ENCODE measurements around the gene DNAH17. TPM values are rescaled to one million over a fixed set of nuclear protein-coding genes. Genes with fewer than 3 reads are reported as not detected.

Gene DNAH17
- polyA plus RNA-seq, 1 of the 3 experiments (the other 2 are of a cell fraction), result not detected

DNA sequence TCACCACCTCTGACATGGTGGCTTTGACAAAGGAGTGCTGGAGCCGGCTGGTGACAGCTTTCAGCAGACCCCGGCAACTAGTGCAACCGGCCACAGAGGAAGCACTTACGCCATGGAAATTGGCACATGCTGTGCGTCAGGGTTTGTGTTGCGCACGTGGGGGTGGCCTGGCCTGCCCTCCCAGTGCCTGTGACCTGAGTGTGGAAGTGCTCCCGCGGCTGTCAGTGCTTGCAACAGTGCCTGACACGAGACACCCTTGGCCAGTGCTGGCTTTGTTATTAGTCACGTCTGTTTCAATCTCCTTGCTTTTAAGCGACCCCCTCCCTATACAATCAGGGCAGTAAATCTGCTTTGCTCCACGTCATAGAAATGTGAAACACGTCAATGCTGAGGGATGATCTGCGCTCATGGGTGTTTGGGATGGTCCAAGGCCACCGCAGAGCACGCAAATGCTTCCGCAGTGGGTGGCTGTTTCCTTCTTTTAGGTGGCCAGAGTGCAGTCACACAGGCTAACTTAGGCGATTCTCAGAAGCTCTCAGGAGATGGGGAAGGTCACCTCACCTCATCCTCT lies 134.5 kb downstream of the DNAH17 start:
- TF ChIP-seq TEAD4 (IDR thresholded peaks at IDR 0.05; ENCODE audit: borderline replicate concordance, insufficient read depth) (no peak), POLR2AphosphoS5 (IDR thresholded peaks at IDR 0.05; ENCODE audit: low read depth, low read length) (no peak), NFIC (IDR thresholded peaks at IDR 0.05; ENCODE audit: borderline replicate concordance) (no peak), RXRA (IDR thresholded peaks at IDR 0.05; ENCODE audit: borderline replicate concordance, low read depth) (no peak), USF1 (IDR thresholded peaks at IDR 0.05; ENCODE audit: borderline replicate concordance, low read depth) (no peak), CHD2 (IDR thresholded peaks at IDR 0.05; ENCODE audit: low read length, partially characterized antibody) (no peak), EP300 (IDR thresholded peaks at IDR 0.05; ENCODE audit: borderline replicate concordance in 1 of 2, low read depth in 1 of 2, low read length in 1 of 2) (no peak), RAD21 (IDR thresholded peaks at IDR 0.05; ENCODE audit: low read length) (no peak), FOSL2 (IDR thresholded peaks at IDR 0.05; ENCODE audit: borderline replicate concordance, low read depth) (no peak), PBX3 (IDR thresholded peaks at IDR 0.05) (no peak), GABPA (IDR thresholded peaks at IDR 0.05; ENCODE audit: low read depth) (no peak), ELF1 (IDR thresholded peaks at IDR 0.05) (no peak), TAF1 (IDR thresholded peaks at IDR 0.05; ENCODE audit: borderline replicate concordance, low read depth, low read length) (no peak), MXI1 (IDR thresholded peaks at IDR 0.05; ENCODE audit: low read depth, low read length) (no peak), GATA2 (CRISPR knock-in tag; IDR thresholded peaks at IDR 0.05) (no peak)
- TF ChIP-seq, protein P1, sequence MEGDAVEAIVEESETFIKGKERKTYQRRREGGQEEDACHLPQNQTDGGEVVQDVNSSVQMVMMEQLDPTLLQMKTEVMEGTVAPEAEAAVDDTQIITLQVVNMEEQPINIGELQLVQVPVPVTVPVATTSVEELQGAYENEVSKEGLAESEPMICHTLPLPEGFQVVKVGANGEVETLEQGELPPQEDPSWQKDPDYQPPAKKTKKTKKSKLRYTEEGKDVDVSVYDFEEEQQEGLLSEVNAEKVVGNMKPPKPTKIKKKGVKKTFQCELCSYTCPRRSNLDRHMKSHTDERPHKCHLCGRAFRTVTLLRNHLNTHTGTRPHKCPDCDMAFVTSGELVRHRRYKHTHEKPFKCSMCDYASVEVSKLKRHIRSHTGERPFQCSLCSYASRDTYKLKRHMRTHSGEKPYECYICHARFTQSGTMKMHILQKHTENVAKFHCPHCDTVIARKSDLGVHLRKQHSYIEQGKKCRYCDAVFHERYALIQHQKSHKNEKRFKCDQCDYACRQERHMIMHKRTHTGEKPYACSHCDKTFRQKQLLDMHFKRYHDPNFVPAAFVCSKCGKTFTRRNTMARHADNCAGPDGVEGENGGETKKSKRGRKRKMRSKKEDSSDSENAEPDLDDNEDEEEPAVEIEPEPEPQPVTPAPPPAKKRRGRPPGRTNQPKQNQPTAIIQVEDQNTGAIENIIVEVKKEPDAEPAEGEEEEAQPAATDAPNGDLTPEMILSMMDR (IDR thresholded peaks at IDR 0.05), result no peak
- TF ChIP-seq, protein P2, sequence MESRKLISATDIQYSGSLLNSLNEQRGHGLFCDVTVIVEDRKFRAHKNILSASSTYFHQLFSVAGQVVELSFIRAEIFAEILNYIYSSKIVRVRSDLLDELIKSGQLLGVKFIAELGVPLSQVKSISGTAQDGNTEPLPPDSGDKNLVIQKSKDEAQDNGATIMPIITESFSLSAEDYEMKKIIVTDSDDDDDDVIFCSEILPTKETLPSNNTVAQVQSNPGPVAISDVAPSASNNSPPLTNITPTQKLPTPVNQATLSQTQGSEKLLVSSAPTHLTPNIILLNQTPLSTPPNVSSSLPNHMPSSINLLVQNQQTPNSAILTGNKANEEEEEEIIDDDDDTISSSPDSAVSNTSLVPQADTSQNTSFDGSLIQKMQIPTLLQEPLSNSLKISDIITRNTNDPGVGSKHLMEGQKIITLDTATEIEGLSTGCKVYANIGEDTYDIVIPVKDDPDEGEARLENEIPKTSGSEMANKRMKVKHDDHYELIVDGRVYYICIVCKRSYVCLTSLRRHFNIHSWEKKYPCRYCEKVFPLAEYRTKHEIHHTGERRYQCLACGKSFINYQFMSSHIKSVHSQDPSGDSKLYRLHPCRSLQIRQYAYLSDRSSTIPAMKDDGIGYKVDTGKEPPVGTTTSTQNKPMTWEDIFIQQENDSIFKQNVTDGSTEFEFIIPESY (IDR thresholded peaks at IDR 0.05; ENCODE audit: borderline replicate concordance, low read depth), result no peak
- H3K36me3 ChIP-seq (replicated peaks in 1 of 2; ENCODE audit: control insufficient read depth in 1 of 2, insufficient read depth in 2 of 2, low read length in 1 of 2), result no peaks in the 10 kb centered on the region
- no peak for DNase-seq
- peaks cover 0 to 2% of the 10 kb centered on the region in 2 experiments; a peak in 1 of 4 replicates for H3K4me1 ChIP-seq (ENCODE audit: control insufficient read depth in 1 of 2, insufficient read depth in 2 of 2, low read depth in 1 of 2, low read length in 1 of 2)
- H3K9me3 ChIP-seq, result no peaks in the 10 kb centered on the region
- H3K27ac ChIP-seq (ENCODE audit: low read depth in 2 of 2, low read length in 1 of 2), result no peak overlapping the region
- no peak overlapping the region for H3K4me2 ChIP-seq
- H3K27me3 ChIP-seq (ENCODE audit: insufficient read depth), result no peaks in the 10 kb centered on the region
- H3K9ac ChIP-seq, result no peak overlapping the region
- WGBS (ENCODE audit: low lambda C conversion rate), result 68% methylated on average over 14 of the region's 19 CpGs
- no peaks in the 10 kb centered on the region for H3K79me2 ChIP-seq (ENCODE audit: insufficient read depth)
- H2AFZ ChIP-seq (ENCODE audit: low read depth), result no peak overlapping the region
- no peaks in the 10 kb centered on the region for H3F3A ChIP-seq (replicated peaks; ENCODE audit: insufficient read depth)
- CTCF ChIA-PET, result interaction anchor here (2.4 kb wide), 1 partner anchor 21 kb away, joined by 9 read pairs; no protein-coding TSS in a partner anchor
- no peak overlapping the region for H3K4me3 ChIP-seq (ENCODE audit: low read depth in 2 of 2, low read length in 1 of 2)
- no peaks in the 10 kb centered on the region for H3K9me2 ChIP-seq
- POLR2A ChIA-PET, result no interaction called here
- no peaks in the 10 kb centered on the region for H4K20me1 ChIP-seq (ENCODE audit: insufficient read depth)

Data from SK-N-SH (cell line).